Fibroblast of lung (primary cell): ENCODE data around the gene SLC6A8. TPM values are rescaled to one million over a fixed set of nuclear protein-coding genes. Genes with fewer than 3 reads are reported as not detected.

Experiments used
- DNase-seq, 2 donors: peaks; one replicate each; pipeline versions ENCODE4 v3.0.0 to v3.0.0-alpha.2; 2010; ENCODE audit warnings: low read depth in 2 of 2
- H2AFZ ChIP-seq: 2 replicates; pipeline ENCODE4 v1.5.1; 2012; ENCODE audit warnings: low read length, control low read depth, inconsistent platforms
- H3K27ac ChIP-seq: 2 replicates; pipeline ENCODE4 v1.5.1; 2011; ENCODE audit warnings: low read length, control low read depth; ENCODE audit not compliant: insufficient read depth
- H3K27me3 ChIP-seq: 2 replicates; pipeline ENCODE4 v1.5.1; 2011; ENCODE audit warnings: mild to moderate bottlenecking, low read length; ENCODE audit not compliant: control insufficient read depth, insufficient read depth
- H3K36me3 ChIP-seq: 2 replicates; pipeline ENCODE4 v1.5.1; 2011; ENCODE audit warnings: low read length; ENCODE audit not compliant: control insufficient read depth, insufficient read depth
- H3K4me1 ChIP-seq: 2 replicates; pipeline ENCODE4 v1.5.1; 2011; ENCODE audit warnings: low read length; ENCODE audit not compliant: control insufficient read depth, insufficient read depth; ENCODE audit errors: extremely low read depth
- H3K4me2 ChIP-seq: 2 replicates; pipeline ENCODE4 v1.5.1; 2011; ENCODE audit warnings: low read length, control low read depth; ENCODE audit not compliant: insufficient read depth; ENCODE audit errors: extremely low read depth
- H3K4me3 ChIP-seq, 4 experiments: fragments of 200-600 bp in 1 of 4; sonication (generic) in 1 of 4; replicated peaks in 1 of 4; 2 replicates each; pipeline ENCODE4 v1.5.1; 2011 to 2016; ENCODE audit warnings: low read length in 4 of 4, low read depth in 3 of 4, mild to moderate bottlenecking in 3 of 4, control low read depth in 2 of 4, inconsistent platforms in 1 of 4, mixed read lengths in 1 of 4; ENCODE audit not compliant: insufficient read depth in 1 of 4; ENCODE audit errors: control extremely low read depth in 1 of 4
- H3K79me2 ChIP-seq: 2 replicates; pipeline ENCODE4 v1.5.1; 2012; ENCODE audit warnings: mild to moderate bottlenecking, low read length, inconsistent platforms; ENCODE audit not compliant: control insufficient read depth, insufficient read depth
- H3K9ac ChIP-seq: 2 replicates; pipeline ENCODE4 v1.5.1; 2011; ENCODE audit warnings: mild to moderate bottlenecking, low read length, control low read depth; ENCODE audit not compliant: insufficient read depth
- H3K9me3 ChIP-seq: 2 replicates; pipeline ENCODE4 v1.5.1; 2012; ENCODE audit warnings: low read depth, low read length; ENCODE audit not compliant: control insufficient read depth, insufficient read depth
- H4K20me1 ChIP-seq: 2 replicates; pipeline ENCODE4 v1.5.1; 2011; ENCODE audit warnings: low read length; ENCODE audit not compliant: control insufficient read depth, insufficient read depth; ENCODE audit errors: extremely low read depth
- CTCF ChIP-seq, 2 donors: IDR thresholded peaks in 1 of 2; conservative IDR thresholded peaks in 1 of 2; 1 replicate in 1 of 2; 2 replicates in 1 of 2; pipeline ENCODE4 v1.5.1; 2011 to 2012; ENCODE audit warnings: low read length in 2 of 2, control low read depth in 1 of 2, inconsistent platforms in 1 of 2, low read depth in 1 of 2, mild to moderate bottlenecking in 1 of 2
- EZH2 ChIP-seq: IDR thresholded peaks from 2 replicates; pipeline ENCODE4 v1.5.1; 2012; ENCODE audit warnings: low read length, control low read depth, mild to moderate bottlenecking; ENCODE audit errors: missing control alignments
- polyA plus RNA-seq, 2 donors: library from polyadenylated mRNA; depleted of rRNA in 1 of 2; stranded (reverse) in 1 of 2; unstranded in 1 of 2; fragments of >200 nt; gene quantifications; 2 replicates each; pipeline ENCODE4 v1.2.1, GENCODE V29; 2011 to 2012; ENCODE audit warnings: missing spikeins in 1 of 2
- total RNA-seq: library from RNA; depleted of rRNA; stranded (reverse); fragments of >200 nt; gene quantifications from 2 replicates; pipeline ENCODE4 v1.2.1, GENCODE V29; 2014

The SLC6A8 gene
- total and polyA plus RNA-seq, 2 donors (not counting 1 experiment from before 2014, with no cell fraction given), result 7.7 to 11.1 TPM

GRCh38 chrX:153638436-153639176 lies 49.1 kb upstream of the SLC6A8 start:
- Histone ChIP-seq H2AFZ (no peak overlapping the region), H3K36me3 (no peaks in the 10 kb centered on the region), H3K4me3 (no peak overlapping the region), H3K9me3 (no peaks in the 10 kb centered on the region), H4K20me1 (no peaks in the 10 kb centered on the region), H3K4me1 (no peaks in the 10 kb centered on the region), H3K79me2 (no peaks in the 10 kb centered on the region), H3K9ac (no peak overlapping the region), H3K27me3 (peaks cover 12% of the 10 kb centered on the region), H3K4me2 (no peak overlapping the region), H3K27ac (no peak overlapping the region)
- DNase-seq, result no peak
- TF ChIP-seq EZH2, result no peak
- TF ChIP-seq CTCF (conservative IDR thresholded peaks at IDR 0.05 in 1 of 2, IDR thresholded peaks at IDR 0.05 in 1 of 2; ENCODE audit: low read depth in 1 of 2, low read length in 2 of 2), result no peak

GRCh38 chrX:153639177-153640044 lies 48.3 kb upstream of the SLC6A8 start:
- Histone ChIP-seq H3K79me2 (no peaks in the 10 kb centered on the region), H3K4me3 (no peak overlapping the region), H3K4me1 (no peaks in the 10 kb centered on the region), H3K27ac (no peak overlapping the region), H3K27me3 (peaks cover 12% of the 10 kb centered on the region), H3K9me3 (no peaks in the 10 kb centered on the region), H3K4me2 (no peak overlapping the region), H4K20me1 (no peaks in the 10 kb centered on the region), H3K9ac (no peak overlapping the region), H2AFZ (no peak overlapping the region), H3K36me3 (no peaks in the 10 kb centered on the region)
- DNase-seq, result no peak
- TF ChIP-seq CTCF (conservative IDR thresholded peaks at IDR 0.05 in 1 of 2, IDR thresholded peaks at IDR 0.05 in 1 of 2; ENCODE audit: low read depth in 1 of 2, low read length in 2 of 2), result no peak
- TF ChIP-seq EZH2, result no peak

GRCh38 chrX:153640045-153640686 lies 47.6 kb upstream of the SLC6A8 start:
- Histone ChIP-seq H3K36me3 (no peaks in the 10 kb centered on the region), H3K4me1 (no peaks in the 10 kb centered on the region), H2AFZ (no peak overlapping the region), H3K79me2 (no peaks in the 10 kb centered on the region), H3K4me2 (no peak overlapping the region), H3K27ac (no peak overlapping the region), H3K27me3 (peaks cover 12% of the 10 kb centered on the region), H3K4me3 (no peak overlapping the region), H3K9me3 (no peaks in the 10 kb centered on the region), H4K20me1 (no peaks in the 10 kb centered on the region), H3K9ac (no peak overlapping the region)
- TF ChIP-seq EZH2 (no peak), CTCF (conservative IDR thresholded peaks at IDR 0.05 in 1 of 2, IDR thresholded peaks at IDR 0.05 in 1 of 2; ENCODE audit: low read depth in 1 of 2, low read length in 2 of 2) (no peak)
- DNase-seq, result no peak
